ENCODE measurements around the gene CD52. TPM values are rescaled to one million over a fixed set of nuclear protein-coding genes. Genes with fewer than 3 reads are reported as not detected.
"Not testable (repeated sequence)": the region's sequence is repeated elsewhere in the genome, so short reads cannot be mapped to it uniquely, and the experiment has no call there.

The CD52 gene
- total and polyA plus RNA-seq, 2 donors = 3.3 to 17.0 TPM

GRCh38 chr1:26321315-26322041, 3.7 kb downstream of the CD52 start:
- H3K27ac ChIP-seq (ENCODE audit: low read depth) = no peak overlapping the region
- WGBS = 13% methylated on average over 16 of the region's 16 CpGs
- H3K4me1 ChIP-seq (ENCODE audit: insufficient read depth) = no peaks in the 10 kb centered on the region
- H3K4me3 ChIP-seq (ENCODE audit: low read depth, low read length) = no peak overlapping the region
- DNase-seq (ENCODE audit: extremely low spot score) = peak; percentile 42
- no peaks in the 10 kb centered on the region for H3K36me3 ChIP-seq (ENCODE audit: insufficient read depth)

DNA sequence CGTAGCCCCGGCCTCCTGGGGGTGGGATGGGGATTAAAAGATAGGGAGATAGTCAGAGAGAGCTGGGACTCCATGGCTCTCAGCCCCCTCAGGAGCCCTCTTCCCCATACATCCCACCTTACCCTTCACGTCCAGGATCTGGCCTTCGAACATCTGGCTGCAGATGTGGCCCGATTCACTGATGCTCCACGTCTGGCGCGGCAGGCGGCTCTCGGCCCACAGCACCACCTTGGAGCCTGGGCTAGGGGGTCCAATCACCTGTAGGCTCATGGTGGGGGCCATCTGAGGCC, 4.2 kb downstream of the CD52 start:
- Histone ChIP-seq H3K27ac (ENCODE audit: low read depth) (no peak overlapping the region), H3K4me3 (ENCODE audit: low read depth, low read length) (no peak overlapping the region), H3K36me3 (ENCODE audit: insufficient read depth) (no peaks in the 10 kb centered on the region), H3K4me1 (ENCODE audit: insufficient read depth) (no peaks in the 10 kb centered on the region)
- 68% methylated on average over 10 of the region's 10 CpGs for WGBS
- DNase-seq (ENCODE audit: extremely low spot score) = no peak

DNA sequence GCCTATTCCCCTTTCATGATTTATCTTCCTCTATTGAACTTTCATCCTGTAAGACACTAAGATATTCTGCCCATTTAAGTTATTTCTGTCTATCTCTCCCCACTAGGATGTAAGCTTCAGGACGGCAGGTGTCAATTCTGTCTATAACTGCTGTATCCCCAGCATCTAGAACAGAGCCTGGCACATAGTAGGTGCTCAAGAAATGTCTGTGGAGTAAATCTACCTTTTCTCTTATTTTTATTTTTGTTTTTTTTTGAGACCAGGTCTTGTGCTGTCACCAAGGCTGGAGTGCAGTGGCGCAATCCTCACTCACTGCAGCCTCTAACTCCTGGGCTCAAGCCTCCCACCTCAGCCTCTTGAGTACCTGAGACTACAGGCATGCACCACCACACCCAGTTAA, 5.6 kb downstream of the CD52 start:
- 92% methylated on average over 2 of the region's 2 CpGs for WGBS
- DNase-seq (ENCODE audit: extremely low spot score) = no peak
- H3K4me1 ChIP-seq (ENCODE audit: insufficient read depth) = no peaks in the 10 kb centered on the region
- no peak overlapping the region for H3K27ac ChIP-seq (ENCODE audit: low read depth)
- no peaks in the 10 kb centered on the region for H3K36me3 ChIP-seq (ENCODE audit: insufficient read depth)
- no peak overlapping the region for H3K4me3 ChIP-seq (ENCODE audit: low read depth, low read length)

GRCh38 chr1:26324550-26324949, 6.8 kb downstream of the CD52 start:
- Histone ChIP-seq H3K4me1 (ENCODE audit: insufficient read depth) (no peaks in the 10 kb centered on the region), H3K4me3 (ENCODE audit: low read depth, low read length) (no peak overlapping the region), H3K36me3 (ENCODE audit: insufficient read depth) (no peaks in the 10 kb centered on the region), H3K27ac (ENCODE audit: low read depth) (no peak overlapping the region)
- DNase-seq (ENCODE audit: extremely low spot score) = no peak
- 75% methylated on average over 3 of the region's 3 CpGs for WGBS

- Histone ChIP-seq H3K27ac (ENCODE audit: low read depth) (no peak overlapping the region), H3K36me3 (ENCODE audit: insufficient read depth) (no peaks in the 10 kb centered on the region), H3K4me3 (ENCODE audit: low read depth, low read length) (no peak overlapping the region), H3K4me1 (ENCODE audit: insufficient read depth) (no peaks in the 10 kb centered on the region)
- no peak for DNase-seq (ENCODE audit: extremely low spot score)
- WGBS = 75% methylated on average over 8 of the region's 8 CpGs
Observed at GRCh38 chr1:26327956-26328362, 10.2 kb downstream of the CD52 start.

- no peak overlapping the region for H3K27ac ChIP-seq (ENCODE audit: low read depth)
- 71% methylated on average over 8 of the region's 8 CpGs for WGBS
- no peaks in the 10 kb centered on the region for H3K4me1 ChIP-seq (ENCODE audit: insufficient read depth)
- no peak for DNase-seq (ENCODE audit: extremely low spot score)
- no peaks in the 10 kb centered on the region for H3K36me3 ChIP-seq (ENCODE audit: insufficient read depth)
- no peak overlapping the region for H3K4me3 ChIP-seq (ENCODE audit: low read depth, low read length)
Observed at GRCh38 chr1:26328597-26328996, 10.8 kb downstream of the CD52 start.

DNA sequence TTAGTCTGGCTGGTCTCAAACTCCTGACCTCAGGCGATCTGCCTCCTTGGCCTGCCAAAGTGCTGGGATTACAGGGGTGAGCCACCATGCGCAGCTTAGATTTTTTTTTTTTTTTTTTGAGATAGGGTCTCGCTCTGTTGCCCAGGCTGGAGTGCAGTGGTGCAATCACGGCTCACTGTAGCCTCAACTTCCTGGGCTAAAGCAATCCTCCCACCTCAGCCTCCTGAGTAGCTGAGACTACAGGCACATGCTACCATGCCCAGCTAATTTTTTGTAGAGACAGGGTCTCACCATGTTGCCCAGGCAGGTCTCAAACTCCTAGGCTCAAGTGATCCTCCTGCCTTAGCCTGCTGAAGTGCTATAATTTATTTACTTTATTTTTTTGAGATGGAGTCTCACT, 11.6 kb downstream of the CD52 start:
- not testable (repeated sequence) for H3K27ac ChIP-seq (ENCODE audit: low read depth); H3K4me3 ChIP-seq (ENCODE audit: low read depth, low read length); H3K4me1 ChIP-seq (ENCODE audit: insufficient read depth); H3K36me3 ChIP-seq (ENCODE audit: insufficient read depth); DNase-seq (ENCODE audit: extremely low spot score)
- WGBS = 92% methylated on average over 4 of the region's 4 CpGs

GRCh38 chr1:26330276-26330675, 12.5 kb downstream of the CD52 start:
- DNase-seq (ENCODE audit: extremely low spot score) = no peak
- Histone ChIP-seq H3K4me1 (ENCODE audit: insufficient read depth) (no peaks in the 10 kb centered on the region), H3K4me3 (ENCODE audit: low read depth, low read length) (no peak overlapping the region), H3K36me3 (ENCODE audit: insufficient read depth) (no peaks in the 10 kb centered on the region), H3K27ac (ENCODE audit: low read depth) (no peak overlapping the region)
- WGBS = 75% methylated on average over 5 of the region's 5 CpGs

- DNase-seq (ENCODE audit: extremely low spot score); H3K36me3 ChIP-seq (ENCODE audit: insufficient read depth); H3K4me1 ChIP-seq (ENCODE audit: insufficient read depth); H3K4me3 ChIP-seq (ENCODE audit: low read depth, low read length); H3K27ac ChIP-seq (ENCODE audit: low read depth): not testable (repeated sequence)
- 92% methylated on average over 8 of the region's 8 CpGs for WGBS
Observed at GRCh38 chr1:26333312-26333711, 15.6 kb downstream of the CD52 start.

DNA sequence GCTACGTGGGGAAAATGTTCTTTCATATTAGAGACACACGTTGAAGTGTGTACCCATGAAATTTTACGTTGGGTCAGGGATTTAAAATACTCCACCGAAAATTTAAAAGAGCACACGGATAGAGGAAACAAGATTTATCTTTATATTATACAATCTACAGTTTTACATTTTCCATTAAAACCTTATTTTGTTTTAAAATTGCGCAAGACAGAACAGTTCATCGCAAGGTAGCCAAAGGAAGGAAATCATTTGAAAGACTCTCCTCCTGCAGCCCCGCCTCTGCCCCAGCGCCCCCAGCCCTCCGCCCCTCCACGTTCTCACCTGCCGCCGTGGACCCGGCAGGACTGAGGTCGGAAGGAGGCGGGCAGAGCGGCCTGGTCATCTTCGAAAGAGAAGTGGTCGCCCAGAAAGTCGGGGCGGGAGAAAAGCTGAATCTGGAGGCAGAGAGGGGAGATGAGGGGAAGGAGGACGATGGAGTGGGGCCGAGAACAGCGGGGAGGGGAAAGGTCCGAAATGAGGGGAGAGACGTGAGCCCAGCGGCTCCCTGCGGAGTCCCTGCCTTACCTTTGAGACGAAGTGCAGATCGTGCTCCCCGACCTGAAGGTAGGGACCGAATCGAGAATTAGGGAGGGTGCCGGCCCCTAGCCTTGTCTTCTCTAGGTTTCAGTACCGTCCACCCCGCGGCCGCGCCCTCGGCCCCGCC, 18.2 kb downstream of the CD52 start:
- 2% methylated on average over 41 of the region's 41 CpGs for WGBS
- Histone ChIP-seq H3K4me3 (ENCODE audit: low read depth, low read length) (peak overlapping the region; percentile 41), H3K4me1 (ENCODE audit: insufficient read depth) (no peaks in the 10 kb centered on the region), H3K27ac (ENCODE audit: low read depth) (no peak overlapping the region), H3K36me3 (ENCODE audit: insufficient read depth) (no peaks in the 10 kb centered on the region)
- DNase-seq (ENCODE audit: extremely low spot score) = no peak

DNA sequence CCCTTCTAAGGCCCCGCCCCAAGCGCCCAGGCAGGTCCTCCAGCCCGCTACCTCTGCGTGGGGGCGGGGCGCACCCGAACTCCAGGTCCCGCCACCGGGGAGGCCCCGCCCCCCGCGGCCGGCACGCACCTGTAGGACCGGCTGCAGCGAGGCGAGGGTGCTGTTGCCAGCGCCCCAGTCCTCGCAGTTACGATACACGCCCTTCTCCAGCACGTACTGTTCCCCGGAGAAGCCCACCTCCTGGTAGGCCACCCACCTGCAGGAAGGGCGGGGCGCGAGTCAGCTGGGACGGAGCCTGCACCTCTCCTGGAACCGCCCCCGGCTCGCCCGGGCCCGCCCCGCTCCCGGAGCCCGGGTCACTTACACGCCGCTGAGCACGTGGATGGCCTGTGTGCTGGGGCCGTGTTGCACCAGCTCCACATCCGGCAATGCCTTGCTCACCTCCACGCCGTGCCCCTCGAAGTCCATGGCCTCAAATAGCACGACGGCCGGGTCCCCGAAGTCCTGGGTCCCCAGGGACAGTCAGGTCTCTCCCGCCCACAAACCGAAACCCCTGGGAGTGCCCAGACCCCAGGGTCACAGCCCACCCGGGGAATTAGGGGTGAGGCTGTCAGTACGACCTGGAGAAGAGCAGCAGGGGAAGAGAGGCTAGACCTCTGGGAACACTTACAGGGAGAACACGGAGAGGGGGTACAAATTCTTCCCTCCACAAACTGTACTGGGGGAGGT, 18.9 kb downstream of the CD52 start:
- Histone ChIP-seq H3K27ac (ENCODE audit: low read depth) (no peak overlapping the region), H3K4me3 (ENCODE audit: low read depth, low read length) (peak overlapping the region; percentile 41), H3K36me3 (ENCODE audit: insufficient read depth) (no peaks in the 10 kb centered on the region), H3K4me1 (ENCODE audit: insufficient read depth) (no peaks in the 10 kb centered on the region)
- WGBS = 11% methylated on average over 52 of the region's 52 CpGs
- no peak for DNase-seq (ENCODE audit: extremely low spot score)

DNA sequence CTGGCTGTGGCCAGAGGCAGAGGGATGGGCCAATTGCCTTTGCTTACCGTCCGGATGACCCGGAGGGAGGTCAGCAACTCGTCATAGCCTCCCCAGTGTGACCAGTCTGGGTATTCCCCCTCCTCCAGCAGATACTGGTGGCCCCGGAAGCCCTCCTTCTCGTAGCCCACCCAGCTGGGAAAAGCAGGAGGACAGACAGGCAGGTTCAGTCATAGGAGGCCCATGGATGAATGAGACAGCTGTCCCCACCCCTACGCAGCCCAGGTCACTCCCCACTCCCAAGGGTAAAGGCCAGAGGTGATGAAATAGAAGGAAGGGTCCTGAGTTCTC, 19.4 kb downstream of the CD52 start:
- H3K4me1 ChIP-seq (ENCODE audit: insufficient read depth) = no peaks in the 10 kb centered on the region
- no peak for DNase-seq (ENCODE audit: extremely low spot score)
- H3K27ac ChIP-seq (ENCODE audit: low read depth) = no peak overlapping the region
- H3K36me3 ChIP-seq (ENCODE audit: insufficient read depth) = no peaks in the 10 kb centered on the region
- WGBS = 87% methylated on average over 7 of the region's 7 CpGs
- no peak overlapping the region for H3K4me3 ChIP-seq (ENCODE audit: low read depth, low read length)

DNA sequence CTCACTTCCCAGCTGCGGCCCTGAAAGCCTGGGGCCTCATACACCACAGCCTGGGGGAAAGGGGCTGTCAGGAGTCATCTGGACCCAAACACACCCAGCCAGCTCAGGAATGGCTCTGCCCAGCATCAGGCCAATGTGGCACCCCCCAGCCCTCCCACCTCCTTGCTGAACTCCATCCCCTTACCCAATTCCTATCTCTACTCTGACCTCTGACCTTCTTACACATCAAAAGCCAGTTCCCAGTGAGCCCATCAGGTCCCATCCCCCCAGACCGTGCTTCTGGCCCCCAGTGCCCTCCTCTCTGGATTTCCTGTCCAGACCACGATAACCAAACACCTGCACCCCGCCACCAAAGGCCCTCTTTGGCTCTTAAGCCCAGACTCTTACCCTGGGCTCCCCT, 19.9 kb downstream of the CD52 start:
- Histone ChIP-seq H3K4me3 (ENCODE audit: low read depth, low read length) (no peak overlapping the region), H3K36me3 (ENCODE audit: insufficient read depth) (no peaks in the 10 kb centered on the region), H3K4me1 (ENCODE audit: insufficient read depth) (no peaks in the 10 kb centered on the region), H3K27ac (ENCODE audit: low read depth) (no peak overlapping the region)
- 66% methylated on average over 4 of the region's 4 CpGs for WGBS
- DNase-seq (ENCODE audit: extremely low spot score) = no peak

DNA sequence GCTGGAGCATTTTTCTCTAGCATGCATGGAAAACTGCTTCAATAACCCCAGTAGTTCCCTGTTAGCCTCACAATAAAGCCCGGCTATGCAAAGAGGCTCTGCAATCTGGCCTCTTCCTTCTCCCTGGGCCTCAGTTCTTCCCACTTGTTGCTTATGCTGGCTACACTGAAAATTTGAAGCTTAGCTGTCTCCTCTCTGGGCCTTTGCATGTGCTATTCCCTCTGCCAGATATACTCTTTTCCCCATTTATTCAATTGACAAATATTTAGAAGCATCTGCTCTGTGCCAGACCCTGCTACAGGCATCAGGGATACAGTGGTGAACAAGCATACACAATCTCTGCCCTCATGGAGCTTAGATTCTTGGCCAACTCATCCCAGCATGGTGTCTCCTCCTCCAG, 20.9 kb downstream of the CD52 start:
- H3K4me3 ChIP-seq (ENCODE audit: low read depth, low read length) = no peak overlapping the region
- DNase-seq (ENCODE audit: extremely low spot score) = no peak
- no peaks in the 10 kb centered on the region for H3K36me3 ChIP-seq (ENCODE audit: insufficient read depth)
- H3K27ac ChIP-seq (ENCODE audit: low read depth) = no peak overlapping the region
- H3K4me1 ChIP-seq (ENCODE audit: insufficient read depth) = no peaks in the 10 kb centered on the region
- 66% methylated on average over 1 of the region's 1 CpG for WGBS
